ENCODE measurements around the gene TAS1R1. TPM values are rescaled to one million over a fixed set of nuclear protein-coding genes. Genes with fewer than 3 reads are reported as not detected.

The TAS1R1 gene
- not detected in 2 replicates for total RNA-seq
- long read RNA-seq: 0 reads

DNA sequence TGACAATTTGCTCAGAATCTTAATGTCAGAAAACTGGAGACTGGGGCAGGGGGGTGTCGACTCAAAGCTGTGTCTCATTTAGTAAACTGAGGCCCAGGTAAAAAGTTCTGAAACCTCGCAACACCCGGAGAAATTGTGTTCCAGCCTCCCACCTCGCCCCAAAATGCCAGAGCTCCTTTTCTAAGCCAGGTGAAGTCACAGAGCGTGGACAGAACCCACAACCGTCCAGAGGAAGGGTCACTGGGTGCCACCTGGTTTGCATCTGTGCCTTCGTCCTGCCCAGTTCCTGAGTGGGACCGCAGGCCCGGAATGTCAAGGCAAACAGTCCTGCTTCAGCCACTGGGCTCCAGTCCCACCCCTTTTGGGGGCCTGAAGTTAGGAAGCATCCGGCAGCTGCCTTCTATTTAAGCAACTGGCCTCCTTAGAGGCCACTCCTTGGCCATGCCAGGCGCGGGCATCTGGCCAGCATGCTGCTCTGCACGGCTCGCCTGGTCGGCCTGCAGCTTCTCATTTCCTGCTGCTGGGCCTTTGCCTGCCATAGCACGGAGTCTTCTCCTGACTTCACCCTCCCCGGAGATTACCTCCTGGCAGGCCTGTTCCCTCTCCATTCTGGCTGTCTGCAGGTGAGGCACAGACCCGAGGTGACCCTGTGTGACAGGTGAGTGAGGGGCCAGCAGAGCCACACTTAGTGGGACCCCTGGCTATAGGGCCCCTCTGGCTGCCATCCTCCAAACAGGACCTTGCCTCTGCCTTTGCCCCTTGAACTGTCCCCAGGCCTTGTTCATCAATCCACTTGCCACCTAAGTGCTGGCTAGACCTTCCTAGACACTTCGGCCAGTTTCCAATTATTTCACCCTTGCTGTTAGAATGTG is at the start of gene TAS1R1:
TSS of gene TAS1R1 (plus strand) at position 401 of the 872 bp plus-strand sequence. CDS start at position 468, 67 bp downstream.
- peaks cover 9% of the 10 kb centered on the region for H3K4me1 Mint-ChIP-seq (ENCODE audit: low read depth)
- DNase-seq (ENCODE audit: low spot score, unreplicated experiment): no peak
- H3K27ac Mint-ChIP-seq: peak within 1 kb of the TSS; percentile 41
- no peaks in the 10 kb centered on the region for H3K9me3 Mint-ChIP-seq (ENCODE audit: low read depth)
- no peaks in the 10 kb centered on the region for H3K27me3 Mint-ChIP-seq
- H3K4me3 Mint-ChIP-seq (ENCODE audit: low read depth): peak within 1 kb of the TSS; percentile 80
- peaks cover 1% of the 10 kb centered on the region for H3K36me3 Mint-ChIP-seq (ENCODE audit: insufficient read depth)
- TF ChIP-seq, protein P1, sequence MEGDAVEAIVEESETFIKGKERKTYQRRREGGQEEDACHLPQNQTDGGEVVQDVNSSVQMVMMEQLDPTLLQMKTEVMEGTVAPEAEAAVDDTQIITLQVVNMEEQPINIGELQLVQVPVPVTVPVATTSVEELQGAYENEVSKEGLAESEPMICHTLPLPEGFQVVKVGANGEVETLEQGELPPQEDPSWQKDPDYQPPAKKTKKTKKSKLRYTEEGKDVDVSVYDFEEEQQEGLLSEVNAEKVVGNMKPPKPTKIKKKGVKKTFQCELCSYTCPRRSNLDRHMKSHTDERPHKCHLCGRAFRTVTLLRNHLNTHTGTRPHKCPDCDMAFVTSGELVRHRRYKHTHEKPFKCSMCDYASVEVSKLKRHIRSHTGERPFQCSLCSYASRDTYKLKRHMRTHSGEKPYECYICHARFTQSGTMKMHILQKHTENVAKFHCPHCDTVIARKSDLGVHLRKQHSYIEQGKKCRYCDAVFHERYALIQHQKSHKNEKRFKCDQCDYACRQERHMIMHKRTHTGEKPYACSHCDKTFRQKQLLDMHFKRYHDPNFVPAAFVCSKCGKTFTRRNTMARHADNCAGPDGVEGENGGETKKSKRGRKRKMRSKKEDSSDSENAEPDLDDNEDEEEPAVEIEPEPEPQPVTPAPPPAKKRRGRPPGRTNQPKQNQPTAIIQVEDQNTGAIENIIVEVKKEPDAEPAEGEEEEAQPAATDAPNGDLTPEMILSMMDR (IDR thresholded peaks at IDR 0.05; ENCODE audit: unreplicated experiment): no peak

DNA sequence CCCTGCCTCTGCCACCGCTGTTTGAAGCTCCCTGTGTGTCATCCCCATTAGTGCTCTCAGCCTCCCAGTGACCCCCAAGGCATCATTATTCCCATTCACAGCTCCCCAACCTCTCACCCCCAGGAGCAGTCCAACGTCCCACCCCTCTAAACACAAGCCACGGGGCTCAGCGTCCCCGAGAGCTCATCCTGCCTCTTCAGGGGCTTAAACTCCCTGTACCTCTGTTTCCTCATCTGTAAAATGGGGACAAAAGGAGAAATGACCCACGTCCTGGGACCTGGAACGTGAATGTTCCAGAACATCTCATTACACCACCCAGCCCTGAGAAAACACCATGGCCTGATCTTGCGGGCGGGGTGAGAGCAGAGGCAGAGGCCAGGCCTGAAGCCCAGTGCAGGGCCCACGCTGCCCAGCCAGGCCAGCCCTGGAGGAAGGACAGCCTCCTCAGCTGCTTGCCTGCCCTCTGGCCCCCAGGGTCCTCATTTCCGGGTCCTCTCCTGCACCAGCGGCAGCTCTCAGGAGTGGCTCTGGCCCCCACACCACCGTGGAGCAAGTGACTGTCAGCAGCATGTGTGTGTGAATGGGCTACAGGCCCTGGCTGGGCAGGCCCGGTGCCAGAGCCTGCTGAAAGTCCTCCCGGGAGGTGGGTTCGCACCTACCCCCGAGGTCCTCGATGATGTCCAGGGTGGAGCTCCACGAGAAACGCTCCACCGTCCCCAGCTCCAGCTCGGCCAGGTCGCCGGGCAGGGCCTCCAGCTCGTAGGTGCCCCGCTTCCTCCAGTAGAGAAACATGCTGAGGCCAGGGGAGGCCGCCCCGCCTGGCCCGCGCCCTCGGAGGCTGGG is 49.5 kb upstream of the TAS1R1 start:
- H3K36me3 Mint-ChIP-seq (ENCODE audit: insufficient read depth): no peaks in the 10 kb centered on the region
- H3K4me3 Mint-ChIP-seq (ENCODE audit: low read depth): no peak overlapping the region
- H3K27ac Mint-ChIP-seq: no peak overlapping the region
- H3K27me3 Mint-ChIP-seq: peaks cover 23% of the 10 kb centered on the region
- no peak for DNase-seq (ENCODE audit: low spot score, unreplicated experiment)
- H3K9me3 Mint-ChIP-seq (ENCODE audit: low read depth): no peaks in the 10 kb centered on the region
- TF ChIP-seq, protein P1 (IDR thresholded peaks at IDR 0.05; ENCODE audit: unreplicated experiment): no peak
- H3K4me1 Mint-ChIP-seq (ENCODE audit: low read depth): no peaks in the 10 kb centered on the region

DNA sequence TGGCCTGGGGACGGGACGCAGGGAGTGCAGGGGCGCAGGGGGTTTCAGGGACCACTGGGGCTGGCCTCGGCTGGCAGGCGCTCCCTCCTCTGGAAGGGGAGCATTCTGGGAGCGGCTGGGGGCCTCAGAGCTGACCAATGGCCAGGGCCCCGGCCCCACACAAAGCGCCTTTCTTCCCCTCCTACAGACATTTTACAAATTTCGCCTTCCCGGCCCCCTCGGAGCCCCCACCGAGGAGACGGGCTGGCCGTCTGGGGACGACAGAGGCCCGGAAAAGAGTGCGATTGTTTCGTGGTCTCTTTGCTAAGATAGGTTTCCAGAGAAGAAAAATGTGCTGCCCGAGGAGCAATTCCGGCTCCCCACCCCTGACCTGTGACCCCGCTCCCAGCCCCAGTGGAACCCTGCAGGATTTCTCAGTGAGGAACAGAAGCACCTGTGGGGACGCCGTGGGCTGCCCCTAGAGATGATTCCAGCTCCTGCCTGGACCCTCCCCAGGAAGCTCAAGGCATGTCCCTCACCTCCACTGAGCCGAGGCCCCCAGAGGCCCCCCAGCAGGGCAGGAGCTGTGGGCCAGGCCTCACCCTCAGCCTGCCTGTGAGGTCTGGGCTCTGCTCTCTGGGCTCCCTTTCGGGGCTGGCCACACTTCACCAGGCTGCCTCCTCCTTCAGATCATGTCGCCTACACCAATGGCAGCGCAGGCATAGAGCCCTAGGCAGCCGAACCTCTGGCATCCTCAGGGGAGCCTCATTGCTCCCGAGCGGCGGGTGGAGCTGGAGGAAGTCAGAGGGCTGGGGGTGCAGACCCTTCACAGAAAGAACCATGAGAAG is 48.7 kb upstream of the TAS1R1 start:
- H3K9me3 Mint-ChIP-seq (ENCODE audit: low read depth): no peaks in the 10 kb centered on the region
- DNase-seq (ENCODE audit: low spot score, unreplicated experiment): no peak
- H3K4me1 Mint-ChIP-seq (ENCODE audit: low read depth): no peaks in the 10 kb centered on the region
- H3K4me3 Mint-ChIP-seq (ENCODE audit: low read depth): no peak overlapping the region
- H3K27ac Mint-ChIP-seq: no peak overlapping the region
- H3K27me3 Mint-ChIP-seq: peaks cover 14% of the 10 kb centered on the region
- H3K36me3 Mint-ChIP-seq (ENCODE audit: insufficient read depth): no peaks in the 10 kb centered on the region
- TF ChIP-seq, protein P1 (IDR thresholded peaks at IDR 0.05; ENCODE audit: unreplicated experiment): no peak

DNA sequence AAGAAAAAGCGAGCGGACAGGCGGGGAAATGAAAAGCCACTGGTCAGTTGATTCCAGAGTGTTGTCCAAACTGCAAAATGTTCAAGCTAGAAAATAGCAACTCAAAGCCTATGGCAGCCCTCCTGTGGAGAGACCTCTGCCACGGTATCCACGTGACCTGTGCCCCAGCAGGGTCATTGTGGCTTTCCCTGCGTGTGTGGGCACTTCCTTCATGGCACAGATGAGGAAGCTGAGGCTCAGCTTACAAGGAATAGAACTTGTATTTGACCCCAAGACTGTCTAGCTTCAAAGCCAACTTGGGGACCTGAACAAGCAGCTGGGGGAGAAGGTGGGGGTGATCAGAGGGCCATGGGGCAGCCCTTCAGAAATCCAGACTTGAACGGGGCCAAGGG is 48.1 kb upstream of the TAS1R1 start:
- no peak overlapping the region for H3K27ac Mint-ChIP-seq
- no peaks in the 10 kb centered on the region for H3K36me3 Mint-ChIP-seq (ENCODE audit: insufficient read depth)
- no peak for DNase-seq (ENCODE audit: low spot score, unreplicated experiment)
- no peaks in the 10 kb centered on the region for H3K4me1 Mint-ChIP-seq (ENCODE audit: low read depth)
- no peaks in the 10 kb centered on the region for H3K9me3 Mint-ChIP-seq (ENCODE audit: low read depth)
- TF ChIP-seq, protein P1 (IDR thresholded peaks at IDR 0.05; ENCODE audit: unreplicated experiment): no peak
- H3K4me3 Mint-ChIP-seq (ENCODE audit: low read depth): no peak overlapping the region
- peaks cover 9% of the 10 kb centered on the region for H3K27me3 Mint-ChIP-seq
